ENCODE measurements around the gene KRTAP4-3. TPM values are rescaled to one million over a fixed set of nuclear protein-coding genes. Genes with fewer than 3 reads are reported as not detected.
"Not testable (repeated sequence)": the region's sequence is repeated elsewhere in the genome, so short reads cannot be mapped to it uniquely, and the experiment has no call there.

Gene KRTAP4-3
- total RNA-seq, 1 experiment from 2014 or later = not detected

DNA sequence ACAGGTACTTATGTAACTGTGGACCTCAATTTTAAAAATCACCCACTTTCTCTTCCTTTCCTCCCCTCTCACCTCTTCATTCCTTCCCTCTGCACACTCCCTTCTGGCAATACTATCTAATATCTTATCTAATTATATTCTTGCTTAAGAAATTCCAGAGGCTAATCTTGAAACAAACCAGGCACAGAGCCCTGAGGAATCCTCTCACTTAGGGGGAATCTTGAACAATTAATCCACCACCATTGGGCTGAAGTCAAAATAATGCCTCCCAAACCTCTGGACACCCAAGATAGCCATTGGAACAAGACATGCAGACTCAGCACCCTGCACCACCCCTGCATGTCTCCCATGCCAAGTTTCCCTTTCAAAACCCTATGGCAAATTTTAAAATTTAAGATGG lies 26.7 kb downstream of the KRTAP4-3 start:
- ATAC-seq = no peak
- in situ Hi-C loops (cut with HindIII; ENCODE audit: low pct_unique_long_range_greater_than_20kb, low sequenced_read_pairs) = no loop called here
- no TSS peak for BruUV-seq (replicated peaks)
- H3K4me1 ChIP-seq (ENCODE audit: control insufficient read depth, insufficient read depth, low read length) = no peaks in the 10 kb centered on the region
- DNase-seq (ENCODE audit: low read depth, low spot score) = no peak
- CTCF ChIA-PET = no interaction called here
- TF ChIP-seq SIN3A (IDR thresholded peaks at IDR 0.05; ENCODE audit: borderline replicate concordance, insufficient read depth, low read depth, low read length) (no peak), POLR2AphosphoS5 (IDR thresholded peaks at IDR 0.05; ENCODE audit: low read depth, low read length) (no peak), TCF7L2 (IDR thresholded peaks at IDR 0.05; ENCODE audit: low read depth, low read length) (no peak)
- TF ChIP-seq, protein P1, sequence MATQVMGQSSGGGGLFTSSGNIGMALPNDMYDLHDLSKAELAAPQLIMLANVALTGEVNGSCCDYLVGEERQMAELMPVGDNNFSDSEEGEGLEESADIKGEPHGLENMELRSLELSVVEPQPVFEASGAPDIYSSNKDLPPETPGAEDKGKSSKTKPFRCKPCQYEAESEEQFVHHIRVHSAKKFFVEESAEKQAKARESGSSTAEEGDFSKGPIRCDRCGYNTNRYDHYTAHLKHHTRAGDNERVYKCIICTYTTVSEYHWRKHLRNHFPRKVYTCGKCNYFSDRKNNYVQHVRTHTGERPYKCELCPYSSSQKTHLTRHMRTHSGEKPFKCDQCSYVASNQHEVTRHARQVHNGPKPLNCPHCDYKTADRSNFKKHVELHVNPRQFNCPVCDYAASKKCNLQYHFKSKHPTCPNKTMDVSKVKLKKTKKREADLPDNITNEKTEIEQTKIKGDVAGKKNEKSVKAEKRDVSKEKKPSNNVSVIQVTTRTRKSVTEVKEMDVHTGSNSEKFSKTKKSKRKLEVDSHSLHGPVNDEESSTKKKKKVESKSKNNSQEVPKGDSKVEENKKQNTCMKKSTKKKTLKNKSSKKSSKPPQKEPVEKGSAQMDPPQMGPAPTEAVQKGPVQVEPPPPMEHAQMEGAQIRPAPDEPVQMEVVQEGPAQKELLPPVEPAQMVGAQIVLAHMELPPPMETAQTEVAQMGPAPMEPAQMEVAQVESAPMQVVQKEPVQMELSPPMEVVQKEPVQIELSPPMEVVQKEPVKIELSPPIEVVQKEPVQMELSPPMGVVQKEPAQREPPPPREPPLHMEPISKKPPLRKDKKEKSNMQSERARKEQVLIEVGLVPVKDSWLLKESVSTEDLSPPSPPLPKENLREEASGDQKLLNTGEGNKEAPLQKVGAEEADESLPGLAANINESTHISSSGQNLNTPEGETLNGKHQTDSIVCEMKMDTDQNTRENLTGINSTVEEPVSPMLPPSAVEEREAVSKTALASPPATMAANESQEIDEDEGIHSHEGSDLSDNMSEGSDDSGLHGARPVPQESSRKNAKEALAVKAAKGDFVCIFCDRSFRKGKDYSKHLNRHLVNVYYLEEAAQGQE (IDR thresholded peaks at IDR 0.05; ENCODE audit: insufficient read depth in 1 of 2, low read depth in 2 of 2, low read length in 1 of 2) = no peak
- TF ChIP-seq, protein P2, sequence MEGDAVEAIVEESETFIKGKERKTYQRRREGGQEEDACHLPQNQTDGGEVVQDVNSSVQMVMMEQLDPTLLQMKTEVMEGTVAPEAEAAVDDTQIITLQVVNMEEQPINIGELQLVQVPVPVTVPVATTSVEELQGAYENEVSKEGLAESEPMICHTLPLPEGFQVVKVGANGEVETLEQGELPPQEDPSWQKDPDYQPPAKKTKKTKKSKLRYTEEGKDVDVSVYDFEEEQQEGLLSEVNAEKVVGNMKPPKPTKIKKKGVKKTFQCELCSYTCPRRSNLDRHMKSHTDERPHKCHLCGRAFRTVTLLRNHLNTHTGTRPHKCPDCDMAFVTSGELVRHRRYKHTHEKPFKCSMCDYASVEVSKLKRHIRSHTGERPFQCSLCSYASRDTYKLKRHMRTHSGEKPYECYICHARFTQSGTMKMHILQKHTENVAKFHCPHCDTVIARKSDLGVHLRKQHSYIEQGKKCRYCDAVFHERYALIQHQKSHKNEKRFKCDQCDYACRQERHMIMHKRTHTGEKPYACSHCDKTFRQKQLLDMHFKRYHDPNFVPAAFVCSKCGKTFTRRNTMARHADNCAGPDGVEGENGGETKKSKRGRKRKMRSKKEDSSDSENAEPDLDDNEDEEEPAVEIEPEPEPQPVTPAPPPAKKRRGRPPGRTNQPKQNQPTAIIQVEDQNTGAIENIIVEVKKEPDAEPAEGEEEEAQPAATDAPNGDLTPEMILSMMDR (IDR thresholded peaks at IDR 0.05) = no peak
- no peaks in the 10 kb centered on the region for H3K36me3 ChIP-seq (ENCODE audit: control insufficient read depth, insufficient read depth, low read length)
- POLR2A ChIA-PET = no interaction called here
- H3K9me3 ChIP-seq (ENCODE audit: control insufficient read depth, insufficient read depth, low read depth, low read length) = no peaks in the 10 kb centered on the region
- H3K27me3 ChIP-seq (ENCODE audit: control insufficient read depth, insufficient read depth, low read length) = no peaks in the 10 kb centered on the region
- no peak overlapping the region for H3K4me3 ChIP-seq (ENCODE audit: low read depth in 2 of 2, low read length in 2 of 2)
- H3K27ac ChIP-seq (ENCODE audit: low read length) = no peak overlapping the region
- intact Hi-C loops (cut with micrococcal nuclease; ENCODE audit: unreplicated experiment) = no loop called here

DNA sequence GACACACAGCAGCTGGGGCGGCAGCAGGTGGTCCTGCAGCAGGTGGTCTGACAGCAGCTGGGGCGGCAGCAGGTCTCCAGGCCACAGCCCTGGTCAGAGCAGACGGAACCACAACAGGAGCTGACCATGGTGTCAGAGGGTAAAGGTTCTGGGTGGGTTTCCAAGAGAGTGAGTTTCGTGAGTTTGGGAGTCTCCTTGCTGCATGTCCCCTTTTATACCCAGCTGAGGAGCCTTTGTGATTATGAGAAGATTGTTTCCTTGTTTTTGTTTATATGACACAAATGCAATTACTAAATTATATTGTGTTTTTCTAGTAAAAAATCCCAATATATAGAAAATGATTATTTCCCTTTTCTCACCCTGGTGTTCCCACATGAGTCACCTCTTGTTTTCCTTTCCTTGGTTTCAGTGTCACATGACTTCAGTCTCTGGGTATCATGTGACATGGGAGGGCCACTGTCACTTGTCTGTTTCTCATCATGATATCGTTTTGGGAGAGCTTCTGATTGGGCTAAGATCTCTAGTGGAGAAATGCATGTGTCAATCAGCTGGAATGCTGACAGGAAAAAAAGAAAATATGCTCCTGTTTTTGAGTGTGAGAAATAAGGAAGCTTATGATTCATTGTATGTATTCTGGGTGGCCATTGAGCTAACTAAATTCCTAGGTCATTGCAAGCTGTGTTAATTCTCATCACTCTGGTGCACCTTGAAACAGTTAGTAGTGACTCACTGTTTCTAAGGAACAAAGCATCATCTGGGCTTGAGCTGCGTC lies 27.5 kb downstream of the KRTAP4-3 start, which contains the start of gene KRTAP4-6:
Gene KRTAP4-6 (minus strand): TSS at position 185 of the 772 bp plus-strand sequence. CDS start 57 bp downstream, at position 128.
- TF ChIP-seq, protein P2 (IDR thresholded peaks at IDR 0.05) = no peak
- no peak for TF ChIP-seq TCF7L2 (IDR thresholded peaks at IDR 0.05; ENCODE audit: low read depth, low read length)
- TF ChIP-seq, protein P1 (IDR thresholded peaks at IDR 0.05; ENCODE audit: insufficient read depth in 1 of 2, low read depth in 2 of 2, low read length in 1 of 2) = no peak
- TF ChIP-seq POLR2AphosphoS5 (IDR thresholded peaks at IDR 0.05; ENCODE audit: low read depth, low read length) = no peak
- no peak for TF ChIP-seq SIN3A (IDR thresholded peaks at IDR 0.05; ENCODE audit: borderline replicate concordance, insufficient read depth, low read depth, low read length)
- DNase-seq (ENCODE audit: low read depth, low spot score) = peak; percentile 12
- ChIA-PET CTCF (no interaction called here), POLR2A (interaction anchor here (0.5 kb wide), 1 partner anchor 42 kb away, joined by 3 read pairs; no protein-coding TSS in a partner anchor)
- no peak within 1 kb of the TSS for H3K27ac ChIP-seq (ENCODE audit: low read length)
- no peaks in the 10 kb centered on the region for H3K4me1 ChIP-seq (ENCODE audit: control insufficient read depth, insufficient read depth, low read length)
- in situ Hi-C loops (cut with HindIII; ENCODE audit: low pct_unique_long_range_greater_than_20kb, low sequenced_read_pairs) (no loop called here), intact Hi-C loops (cut with micrococcal nuclease; ENCODE audit: unreplicated experiment) (no loop called here)
- H3K36me3 ChIP-seq (ENCODE audit: control insufficient read depth, insufficient read depth, low read length) = no peaks in the 10 kb centered on the region
- BruUV-seq (replicated peaks) = no TSS peak
- H3K9me3 ChIP-seq (ENCODE audit: control insufficient read depth, insufficient read depth, low read depth, low read length) = no peaks in the 10 kb centered on the region
- no peak within 1 kb of the TSS for H3K4me3 ChIP-seq (ENCODE audit: low read depth in 2 of 2, low read length in 2 of 2)
- no peak for ATAC-seq
- H3K27me3 ChIP-seq (ENCODE audit: control insufficient read depth, insufficient read depth, low read length) = no peaks in the 10 kb centered on the region

DNA sequence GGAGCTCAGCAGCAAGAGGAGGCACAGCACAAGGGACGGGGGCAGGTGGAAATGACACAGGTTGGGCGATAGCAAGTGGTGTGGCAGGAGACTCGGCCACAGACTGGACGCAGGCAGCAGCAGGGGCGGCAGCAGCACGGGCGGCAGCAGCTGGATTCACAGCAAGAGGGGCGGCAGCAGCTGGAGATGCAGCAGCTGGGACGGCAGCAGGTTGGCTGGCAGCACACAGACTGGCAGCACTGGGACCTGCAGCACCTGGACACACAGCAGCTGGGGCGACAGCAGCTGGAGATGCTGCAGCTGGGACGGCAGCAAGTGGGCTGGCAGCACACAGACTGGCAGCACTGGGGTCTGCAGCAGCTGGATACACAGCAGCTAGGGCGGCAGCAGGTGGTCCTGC lies 28.2 kb downstream of the KRTAP4-3 start:
- POLR2A ChIA-PET; BruUV-seq (replicated peaks): not testable (repeated sequence)

More for the DNA sequence above, 28.2 kb downstream of the KRTAP4-3 start:
- H3K27me3 ChIP-seq (ENCODE audit: control insufficient read depth, insufficient read depth, low read length); H3K36me3 ChIP-seq (ENCODE audit: control insufficient read depth, insufficient read depth, low read length); CTCF ChIA-PET; H3K27ac ChIP-seq (ENCODE audit: low read length); ATAC-seq; H3K4me1 ChIP-seq (ENCODE audit: control insufficient read depth, insufficient read depth, low read length); in situ Hi-C loops (cut with HindIII; ENCODE audit: low pct_unique_long_range_greater_than_20kb, low sequenced_read_pairs); DNase-seq (ENCODE audit: low read depth, low spot score); intact Hi-C loops (cut with micrococcal nuclease; ENCODE audit: unreplicated experiment); H3K4me3 ChIP-seq (ENCODE audit: low read depth in 2 of 2, low read length in 2 of 2); H3K9me3 ChIP-seq (ENCODE audit: control insufficient read depth, insufficient read depth, low read depth, low read length): not testable (repeated sequence)
